Heart left ventricle (tissue), 13 donors: Measurements from ENCODE around the gene UBN1.

Experiments used
- POLR2A ChIP-seq, 2 donors: fragments of 450-650 bp; IDR thresholded peaks; one replicate each; pipeline ENCODE4 v1.6.1; 2017; ENCODE audit warnings: antibody characterized with exemption in 2 of 2, mild to moderate bottlenecking in 2 of 2, moderate library complexity in 2 of 2
- TF ChIP-seq, protein P1 (sequence below), 12 donors: fragments of 200-600 bp; sonication (generic) in 4 of 12; IDR thresholded peaks; one replicate each; pipeline versions ENCODE4 v1.5.0 to v1.8.0; 2018 to 2022; ENCODE audit warnings: antibody characterized with exemption in 12 of 12, mild to moderate bottlenecking in 5 of 12
- donor health status: ischemic (EF 13 %, LVEDD 7.1; RV severe dilation, severe dysfunction).
- donor health status: DM: no; HTN: yes; CAD: no.
- donor health status: DM: no; HTN: no; CAD: no.
- donor health status: ischemic (EF 25% LVEDD 6.9; RV normal size, moderate dysfunction).
- donor health status: ischemic (EF 25% LVEDD 5.7; RV mildly dilated, moderate dysfunction).
- donor health status: ischemic (EF 35%, LVEDD 5.7; RV mildly dilated, moderate dysfunction).
- donor health status: nonischemic (EF 11% LVEDD 7.7; RV severe dilation, severe dysfunction).
- donor health status: DM: yes; HTN: yes; CAD: no.
- donor health status: PGD.
- donor health status: ischemic (EF 29% LVEDD 5.4; RV normal size, mild dysfunction).
- donor health status: nonischemic (EF 23%, LVEDD 6.1; RV moderate dilation, normal function).

GRCh38 chr16:4806280-4806679 lies 41.0 kb upstream of the UBN1 start:
- TF ChIP-seq, protein P1, sequence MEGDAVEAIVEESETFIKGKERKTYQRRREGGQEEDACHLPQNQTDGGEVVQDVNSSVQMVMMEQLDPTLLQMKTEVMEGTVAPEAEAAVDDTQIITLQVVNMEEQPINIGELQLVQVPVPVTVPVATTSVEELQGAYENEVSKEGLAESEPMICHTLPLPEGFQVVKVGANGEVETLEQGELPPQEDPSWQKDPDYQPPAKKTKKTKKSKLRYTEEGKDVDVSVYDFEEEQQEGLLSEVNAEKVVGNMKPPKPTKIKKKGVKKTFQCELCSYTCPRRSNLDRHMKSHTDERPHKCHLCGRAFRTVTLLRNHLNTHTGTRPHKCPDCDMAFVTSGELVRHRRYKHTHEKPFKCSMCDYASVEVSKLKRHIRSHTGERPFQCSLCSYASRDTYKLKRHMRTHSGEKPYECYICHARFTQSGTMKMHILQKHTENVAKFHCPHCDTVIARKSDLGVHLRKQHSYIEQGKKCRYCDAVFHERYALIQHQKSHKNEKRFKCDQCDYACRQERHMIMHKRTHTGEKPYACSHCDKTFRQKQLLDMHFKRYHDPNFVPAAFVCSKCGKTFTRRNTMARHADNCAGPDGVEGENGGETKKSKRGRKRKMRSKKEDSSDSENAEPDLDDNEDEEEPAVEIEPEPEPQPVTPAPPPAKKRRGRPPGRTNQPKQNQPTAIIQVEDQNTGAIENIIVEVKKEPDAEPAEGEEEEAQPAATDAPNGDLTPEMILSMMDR (IDR thresholded peaks at IDR 0.05), result no peak
- TF ChIP-seq POLR2A (IDR thresholded peaks at IDR 0.05), result no peak
